Panc1 (cell line): ENCODE results near the gene TTC29. TPM values are rescaled to one million over a fixed set of nuclear protein-coding genes. Genes with fewer than 3 reads are reported as not detected.

Experiments
- ATAC-seq: fragments of 200-7000 bp; cut with Tn5 transposase; 2 replicates; pipeline ENCODE4 v1.9.1; 2020; ENCODE audit warnings: mild to moderate bottlenecking, moderate library complexity
- BruUV-seq: library from RNA; stranded (reverse); fragments of 400-500 nt; replicated peaks from 2 replicates; lab custom pipeline; 2021; lab: Mats Ljungman, UMichigan
- CTCF ChIA-PET: fragments of 300-600 bp; sonication (Branson Sonifier 250); formaldehyde crosslinking; loops from one replicate; lab custom pipeline; 2022; ENCODE audit warnings: antibody characterized with exemption; lab: Charles Lee
- POLR2A ChIA-PET: fragments of 300-600 bp; sonication (Branson Sonifier 250); formaldehyde crosslinking; loops from one replicate; lab custom pipeline; 2022; ENCODE audit warnings: antibody characterized with exemption; lab: Charles Lee
- DNase-seq: peaks from one replicate; pipeline ENCODE4 v3.0.0-alpha.2; 2010; ENCODE audit warnings: low read depth, low spot score
- H3K27ac ChIP-seq: 2 replicates; pipeline ENCODE4 v1.5.1; 2011; ENCODE audit warnings: mild to moderate bottlenecking, low read length, inconsistent platforms
- H3K27me3 ChIP-seq: fragments of 200-500 bp; sonication (Bioruptor generic); 2 replicates; pipeline ENCODE4 v1.6.0; 2014; ENCODE audit warnings: low read length, inconsistent platforms; ENCODE audit not compliant: control insufficient read depth, insufficient read depth
- H3K36me3 ChIP-seq: fragments of 200-500 bp; sonication (Bioruptor generic); 2 replicates; pipeline ENCODE4 v1.5.1; 2014; ENCODE audit warnings: inconsistent platforms, mild to moderate bottlenecking, low read length, moderate library complexity; ENCODE audit not compliant: control insufficient read depth, insufficient read depth
- H3K4me1 ChIP-seq: 2 replicates; pipeline ENCODE4 v1.5.1; 2011; ENCODE audit warnings: inconsistent platforms, mild to moderate bottlenecking, low read length, moderate library complexity; ENCODE audit not compliant: control insufficient read depth, insufficient read depth
- H3K4me3 ChIP-seq, 2 experiments: 2 replicates each; pipeline ENCODE4 v1.5.1; 2011 to 2012; ENCODE audit warnings: low read depth in 2 of 2, low read length in 2 of 2, mild to moderate bottlenecking in 2 of 2, inconsistent platforms in 1 of 2, moderate library complexity in 1 of 2
- H3K9me3 ChIP-seq: fragments of 200-500 bp; sonication (Bioruptor generic); 2 replicates; pipeline ENCODE4 v1.5.1; 2014; ENCODE audit warnings: low read depth, mild to moderate bottlenecking, inconsistent platforms, low read length, moderate library complexity; ENCODE audit not compliant: control insufficient read depth, insufficient read depth
- CTCF ChIP-seq: fragments of 450-650 bp; IDR thresholded peaks from 2 replicates; pipeline ENCODE4 v1.5.1; 2017; ENCODE audit warnings: mild to moderate bottlenecking
- POLR2AphosphoS5 ChIP-seq: IDR thresholded peaks from 2 replicates; pipeline ENCODE4 v1.6.1; 2012; ENCODE audit warnings: mild to moderate bottlenecking, low read depth, low read length, moderate library complexity
- REST ChIP-seq, 2 experiments: IDR thresholded peaks; 2 replicates each; pipeline ENCODE4 v1.6.1; 2011 to 2012; ENCODE audit warnings: low read depth in 2 of 2, control low read depth in 1 of 2, low read length in 1 of 2, mild to moderate bottlenecking in 1 of 2, moderate library complexity in 1 of 2; ENCODE audit not compliant: insufficient read depth in 1 of 2
- SIN3A ChIP-seq: IDR thresholded peaks from 2 replicates; pipeline ENCODE4 v1.6.1; 2012; ENCODE audit warnings: low read depth, mild to moderate bottlenecking, low read length, moderate library complexity, borderline replicate concordance; ENCODE audit not compliant: insufficient read depth
- TCF7L2 ChIP-seq: IDR thresholded peaks from 2 replicates; pipeline ENCODE4 v1.6.1; 2011; ENCODE audit warnings: mild to moderate bottlenecking, low read depth, low read length, inconsistent platforms
- in situ Hi-C: cut with HindIII; loops from 2 replicates; pipeline ENCODE4 v1.10.0; 2016; ENCODE audit warnings: low sequenced_read_pairs, low pct_unique_long_range_greater_than_20kb
- intact Hi-C: fragments of 100-400 bp; cut with micrococcal nuclease; formaldehyde crosslinking; loops from one replicate; pipeline ENCODE4 v1.10.0; 2022; ENCODE audit not compliant: unreplicated experiment
- total RNA-seq: library from RNA; stranded (reverse); gene quantifications from one replicate; pipeline ENCODE4 v1.2.1, GENCODE V29; 2021; ENCODE audit not compliant: unreplicated experiment

TTC29 gene
- total RNA-seq, 1 experiment from 2014 or later, result not detected

- Histone ChIP-seq H3K4me3 (no peak overlapping the region), H3K4me1 (no peaks in the 10 kb centered on the region), H3K36me3 (no peaks in the 10 kb centered on the region), H3K9me3 (no peaks in the 10 kb centered on the region), H3K27me3 (no peaks in the 10 kb centered on the region), H3K27ac (no peak overlapping the region)
- no TSS peak for BruUV-seq
- no peak for ATAC-seq
- TF ChIP-seq TCF7L2 (no peak), REST (IDR thresholded peaks at IDR 0.05; ENCODE audit: insufficient read depth in 1 of 2, low read depth in 2 of 2, low read length in 1 of 2) (no peak), CTCF (no peak), POLR2AphosphoS5 (no peak), SIN3A (no peak)
- CTCF ChIA-PET, result no interaction called here
- intact Hi-C loops, result no loop called here
- POLR2A ChIA-PET, result no interaction called here
- in situ Hi-C loops, result no loop called here
- no peak for DNase-seq
These were observed 26.4 kb upstream of the TTC29 start for GRCh38 chr4:146972036-146972435.

- Histone ChIP-seq H3K4me1 (no peaks in the 10 kb centered on the region), H3K36me3 (no peaks in the 10 kb centered on the region), H3K9me3 (no peaks in the 10 kb centered on the region), H3K27me3 (no peaks in the 10 kb centered on the region), H3K4me3 (no peak overlapping the region), H3K27ac (no peak overlapping the region)
- ChIA-PET POLR2A (no interaction called here), CTCF (no interaction called here)
- in situ Hi-C loops (no loop called here), intact Hi-C loops (no loop called here)
- TF ChIP-seq SIN3A (no peak), CTCF (no peak), POLR2AphosphoS5 (no peak), REST (IDR thresholded peaks at IDR 0.05; ENCODE audit: insufficient read depth in 1 of 2, low read depth in 2 of 2, low read length in 1 of 2) (no peak), TCF7L2 (no peak)
- no peak for ATAC-seq
- no TSS peak for BruUV-seq
- no peak for DNase-seq
These were observed 23.5 kb upstream of the TTC29 start for GRCh38 chr4:146969126-146969525.
